ENCODE data around the gene STX10. TPM values are rescaled to one million over a fixed set of nuclear protein-coding genes. Genes with fewer than 3 reads are reported as not detected.

Gene STX10
- total RNA-seq, 1 donor from 2014 or later = 36.5 TPM

- Histone ChIP-seq H3K36me3 (no peaks in the 10 kb centered on the region), H3K4me2 (no peak overlapping the region), H3K9ac (no peak overlapping the region), H3K4me1 (peaks cover 25% of the 10 kb centered on the region), H3K4me3 (no peak overlapping the region), H3K27ac (no peak overlapping the region), H3K9me3 (ENCODE audit: low read depth) (no peaks in the 10 kb centered on the region), H3F3A (ENCODE audit: low read depth) (peaks cover 57% of the 10 kb centered on the region), H3K27me3 (no peaks in the 10 kb centered on the region), H3K79me2 (ENCODE audit: low read depth) (no peaks in the 10 kb centered on the region), H4K20me1 (ENCODE audit: low read depth) (no peaks in the 10 kb centered on the region), H2AFZ (replicated peaks) (no peak overlapping the region)
- DNase-seq (ENCODE audit: low spot score) = no peak
- H3K4me1 Mint-ChIP-seq = peaks cover 44% of the 10 kb centered on the region
- H3K36me3 Mint-ChIP-seq = no peaks in the 10 kb centered on the region
- H3K27ac Mint-ChIP-seq = no peak overlapping the region
- peaks cover 9% of the 10 kb centered on the region for H3K27me3 Mint-ChIP-seq (ENCODE audit: insufficient read depth, low read depth)
- H3K9me3 Mint-ChIP-seq = no peaks in the 10 kb centered on the region
- no peak overlapping the region for H3K4me3 Mint-ChIP-seq
- TF ChIP-seq EZH2 (IDR thresholded peaks at IDR 0.05) (no peak), EZH2phosphoT487 (IDR thresholded peaks at IDR 0.05) (no peak), CTCF (IDR thresholded peaks at IDR 0.05) (no peak)
Measured at GRCh38 chr19:13160557-13160956, 10.4 kb upstream of the STX10 start.

DNA sequence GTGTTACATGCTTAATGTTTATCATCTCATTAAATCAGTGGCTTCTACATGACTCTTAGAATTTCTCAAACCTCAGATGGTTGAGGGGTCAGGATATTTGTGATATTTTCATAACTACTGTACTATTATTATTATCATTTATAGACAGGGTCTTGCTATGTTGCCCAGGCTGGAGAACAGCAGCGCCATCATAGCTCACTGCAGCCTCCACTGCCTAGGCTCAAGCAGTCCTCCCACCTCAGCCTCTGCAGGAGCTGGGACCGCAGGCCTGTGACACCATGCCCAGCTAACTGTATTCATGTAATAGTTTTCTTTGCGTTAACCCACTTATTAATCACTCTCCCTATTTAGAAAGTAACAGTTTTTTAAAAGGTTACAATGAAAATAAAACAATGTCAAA is 9.5 kb upstream of the STX10 start:
- H3K27ac ChIP-seq = no peak overlapping the region
- H3K27me3 ChIP-seq = no peaks in the 10 kb centered on the region
- no peaks in the 10 kb centered on the region for H3K9me3 ChIP-seq (ENCODE audit: low read depth)
- no peak overlapping the region for H2AFZ ChIP-seq (replicated peaks)
- Mint-ChIP-seq H3K4me3 (no peak overlapping the region), H3K27ac (no peak overlapping the region), H3K9me3 (no peaks in the 10 kb centered on the region), H3K36me3 (no peaks in the 10 kb centered on the region), H3K27me3 (ENCODE audit: insufficient read depth, low read depth) (peaks cover 9% of the 10 kb centered on the region), H3K4me1 (peaks cover 43% of the 10 kb centered on the region)
- TF ChIP-seq EZH2 (IDR thresholded peaks at IDR 0.05) (no peak), CTCF (IDR thresholded peaks at IDR 0.05) (no peak), EZH2phosphoT487 (IDR thresholded peaks at IDR 0.05) (no peak)
- H3K4me1 ChIP-seq = peaks cover 17% of the 10 kb centered on the region
- no peaks in the 10 kb centered on the region for H3K36me3 ChIP-seq
- peaks cover 7% of the 10 kb centered on the region for H3K79me2 ChIP-seq (ENCODE audit: low read depth)
- H3K9ac ChIP-seq = no peak overlapping the region
- H4K20me1 ChIP-seq (ENCODE audit: low read depth) = peaks cover 7% of the 10 kb centered on the region
- H3F3A ChIP-seq (ENCODE audit: low read depth) = peaks cover 56% of the 10 kb centered on the region
- no peak overlapping the region for H3K4me3 ChIP-seq
- no peak overlapping the region for H3K4me2 ChIP-seq
- no peak for DNase-seq (ENCODE audit: low spot score)

GRCh38 chr19:13155472-13156359 is 5.5 kb upstream of the STX10 start:
- Mint-ChIP-seq H3K36me3 (peaks cover 7% of the 10 kb centered on the region), H3K27ac (peak overlapping the region; percentile 25), H3K4me1 (peaks cover 36% of the 10 kb centered on the region), H3K27me3 (ENCODE audit: insufficient read depth, low read depth) (peaks cover 20% of the 10 kb centered on the region), H3K9me3 (no peaks in the 10 kb centered on the region), H3K4me3 (peak overlapping the region; percentile 94)
- TF ChIP-seq CTCF (IDR thresholded peaks at IDR 0.05) = no peak
- TF ChIP-seq EZH2 (IDR thresholded peaks at IDR 0.05) = no peak
- TF ChIP-seq EZH2phosphoT487 (IDR thresholded peaks at IDR 0.05) = no peak
- peak; percentile 96 for DNase-seq (ENCODE audit: low spot score)
- Histone ChIP-seq H2AFZ (replicated peaks) (no peak overlapping the region), H3K4me3 (peak overlapping the region; percentile 91), H3F3A (ENCODE audit: low read depth) (peaks cover 53% of the 10 kb centered on the region), H3K27ac (peak overlapping the region; percentile 38), H3K4me2 (peak overlapping the region; percentile 90), H3K27me3 (no peaks in the 10 kb centered on the region), H3K4me1 (peaks cover 8% of the 10 kb centered on the region), H3K79me2 (ENCODE audit: low read depth) (peaks cover 33% of the 10 kb centered on the region), H3K9ac (no peak overlapping the region), H3K9me3 (ENCODE audit: low read depth) (no peaks in the 10 kb centered on the region), H4K20me1 (ENCODE audit: low read depth) (peaks cover 25% of the 10 kb centered on the region), H3K36me3 (no peaks in the 10 kb centered on the region)
